HCT116 (cell line): ENCODE results near the gene PATL1. TPM values are rescaled to one million over a fixed set of nuclear protein-coding genes. Genes with fewer than 3 reads are reported as not detected.

Experiments used
- ATAC-seq: fragments of 200-7000 bp; cut with Tn5 transposase; 2 replicates; pipeline ENCODE4 v1.9.1; 2020; ENCODE audit warnings: mild to moderate bottlenecking, moderate library complexity
- BruUV-seq: library from RNA; stranded (reverse); fragments of 400-500 nt; replicated peaks from 2 replicates; lab custom pipeline; 2021; lab: Mats Ljungman, UMichigan
- CTCF ChIA-PET: fragments of 300-600 bp; sonication (Branson Sonifier 250); formaldehyde crosslinking; loops from one replicate; lab custom pipeline; 2021; ENCODE audit warnings: antibody characterized with exemption; lab: Charles Lee
- POLR2A ChIA-PET: fragments of 300-600, 350-600 bp; sonication (Branson Sonifier 250); formaldehyde crosslinking; loops from one replicate; lab custom pipeline; 2021; ENCODE audit warnings: antibody characterized with exemption; lab: Charles Lee
- RAD21 ChIA-PET, 2 experiments: fragments of 300-600 bp; sonication (Branson Sonifier 250); formaldehyde crosslinking; loops; one replicate each; lab custom pipeline; 2023; ENCODE audit warnings: low total read pairs in 2 of 2; ENCODE audit not compliant: uncharacterized antibody in 2 of 2, unreplicated experiment in 2 of 2, low non-redundant PET in 1 of 2; lab: Charles Lee
- DNase-seq: peaks from one replicate; pipeline ENCODE4 v3.0.0-alpha.2; 2010; ENCODE audit warnings: low read depth, low spot score
- H2AFZ ChIP-seq: fragments of 200-600 bp; shearing (Covaris generic), sonication (generic); 2 replicates; pipeline ENCODE4 v1.6.1; 2017; ENCODE audit warnings: low read depth, mixed run types, mixed read lengths, antibody characterized with exemption, low read length; ENCODE audit not compliant: poor library complexity, severe bottlenecking
- H3K27ac ChIP-seq: 2 replicates; pipeline ENCODE4 v1.5.1; 2012; ENCODE audit warnings: low read depth, low read length
- H3K27me3 ChIP-seq: fragments of 200-600 bp; sonication (generic); 2 replicates; pipeline ENCODE4 v1.6.1; 2016; ENCODE audit warnings: mixed run types, low read length, mixed read lengths; ENCODE audit not compliant: insufficient read depth
- H3K36me3 ChIP-seq, 2 experiments: fragments of 200-500 bp in 1 of 2; fragments of 200-600 bp in 1 of 2; sonication (Bioruptor generic) in 1 of 2; sonication (generic) in 1 of 2; 2 replicates each; pipeline versions ENCODE4 v1.5.1 to v1.6.1; 2014 to 2016; ENCODE audit warnings: low read length in 2 of 2, inconsistent platforms in 1 of 2, mixed read lengths in 1 of 2, mixed run types in 1 of 2; ENCODE audit not compliant: insufficient read depth in 2 of 2, control insufficient read depth in 1 of 2
- H3K4me1 ChIP-seq, 2 experiments: fragments of 200-600 bp in 1 of 2; sonication (generic) in 1 of 2; 2 replicates each; pipeline versions ENCODE4 v1.5.1 to v1.6.1; 2012 to 2017; ENCODE audit warnings: low read length in 2 of 2, inconsistent platforms in 1 of 2, mild to moderate bottlenecking in 1 of 2, mixed read lengths in 1 of 2, mixed run types in 1 of 2, moderate library complexity in 1 of 2; ENCODE audit not compliant: insufficient read depth in 2 of 2, control insufficient read depth in 1 of 2
- H3K4me2 ChIP-seq: fragments of 200-600 bp; sonication (generic); 2 replicates; pipeline ENCODE4 v1.6.1; 2017; ENCODE audit warnings: mixed run types, low read length, mixed read lengths
- H3K4me3 ChIP-seq, 2 experiments: fragments of 200-600 bp in 1 of 2; sonication (generic) in 1 of 2; replicated peaks in 1 of 2; 2 replicates each; pipeline ENCODE4 v1.5.1; 2011 to 2016; ENCODE audit warnings: low read length in 2 of 2, control low read depth in 1 of 2, low read depth in 1 of 2, mild to moderate bottlenecking in 1 of 2, mixed read lengths in 1 of 2, mixed run types in 1 of 2
- H3K79me2 ChIP-seq: fragments of 200-600 bp; sonication (generic); 2 replicates; pipeline ENCODE4 v1.6.1; 2017; ENCODE audit warnings: mild to moderate bottlenecking, mixed run types, low read length, moderate library complexity, mixed read lengths; ENCODE audit not compliant: insufficient read depth
- H3K9ac ChIP-seq: fragments of 200-600 bp; sonication (generic); 2 replicates; pipeline ENCODE4 v1.6.1; 2016; ENCODE audit warnings: low read length, mixed read lengths
- H3K9me2 ChIP-seq: fragments of 200-600 bp; sonication (generic), shearing (Covaris generic); 2 replicates; pipeline ENCODE4 v1.6.1; 2017; ENCODE audit warnings: mixed run types, mild to moderate bottlenecking, moderate library complexity; ENCODE audit not compliant: insufficient read depth
- H3K9me3 ChIP-seq, 2 experiments: fragments of 200-500 bp in 1 of 2; fragments of 200-600 bp in 1 of 2; sonication (Bioruptor generic) in 1 of 2; sonication (generic) in 1 of 2; 2 replicates each; pipeline ENCODE4 v1.6.1; 2014 to 2017; ENCODE audit warnings: low read length in 2 of 2, mixed read lengths in 2 of 2, inconsistent platforms in 1 of 2, low read depth in 1 of 2, mild to moderate bottlenecking in 1 of 2, mixed run types in 1 of 2, moderate library complexity in 1 of 2; ENCODE audit not compliant: control insufficient read depth in 1 of 2, insufficient read depth in 1 of 2
- H4K20me1 ChIP-seq: fragments of 200-600 bp; sonication (generic), shearing (Covaris generic); 2 replicates; pipeline ENCODE4 v1.6.1; 2017; ENCODE audit warnings: mixed run types, mild to moderate bottlenecking, moderate library complexity; ENCODE audit not compliant: insufficient read depth
- CEBPB ChIP-seq: IDR thresholded peaks from 2 replicates; pipeline ENCODE4 v1.6.1; 2012; ENCODE audit warnings: low read depth
- EZH2phosphoT487 ChIP-seq: fragments of 200-600 bp; IDR thresholded peaks from 2 replicates; pipeline ENCODE4 v1.6.1; 2018; ENCODE audit warnings: antibody characterized with exemption, borderline replicate concordance
- JUND ChIP-seq: IDR thresholded peaks from 2 replicates; pipeline ENCODE4 v1.6.1; 2012
- POLR2AphosphoS5 ChIP-seq: IDR thresholded peaks from 2 replicates; pipeline ENCODE4 v1.6.1; 2011; ENCODE audit warnings: mild to moderate bottlenecking, low read depth, low read length, moderate library complexity
- RAD21 ChIP-seq: IDR thresholded peaks from 2 replicates; pipeline ENCODE4 v1.6.1; 2012; ENCODE audit warnings: low read depth, mild to moderate bottlenecking
- SIN3A ChIP-seq: IDR thresholded peaks from 2 replicates; pipeline ENCODE4 v1.6.1; 2012; ENCODE audit warnings: low read depth
- TCF7L2 ChIP-seq: IDR thresholded peaks from 2 replicates; pipeline ENCODE4 v1.7.0; 2011; ENCODE audit warnings: borderline replicate concordance, inconsistent platforms; ENCODE audit not compliant: insufficient read depth, insufficient read length; ENCODE audit errors: extremely low read depth
- YY1 ChIP-seq: IDR thresholded peaks from 2 replicates; pipeline ENCODE4 v1.6.1; 2011; ENCODE audit warnings: low read length, low read depth, moderate library complexity, mild to moderate bottlenecking; ENCODE audit not compliant: insufficient replicate concordance; ENCODE audit errors: extremely low read depth
- ZNF274 ChIP-seq: fragments of 200-500 bp; sonication (Bioruptor generic); IDR thresholded peaks from 2 replicates; pipeline ENCODE4 v1.6.1; 2014; ENCODE audit warnings: mild to moderate bottlenecking, low read depth, low read length, inconsistent platforms
- intact Hi-C: fragments of 100-400 bp; cut with micrococcal nuclease; formaldehyde crosslinking; loops from 2 replicates; pipeline ENCODE4 v1.10.0; 2022
- total RNA-seq: library from RNA; stranded (reverse); gene quantifications from one replicate; pipeline ENCODE4 v1.2.1, GENCODE V29; 2021; ENCODE audit not compliant: unreplicated experiment
- TF ChIP-seq, protein P1 (sequence below): IDR thresholded peaks from 2 replicates; pipeline ENCODE4 v1.6.1; 2012; ENCODE audit warnings: low read depth
- TF ChIP-seq, protein P2 (sequence below): IDR thresholded peaks from 2 replicates; pipeline ENCODE4 v1.6.1; 2011; ENCODE audit warnings: mild to moderate bottlenecking, low read length, moderate library complexity; ENCODE audit not compliant: insufficient replicate concordance; ENCODE audit errors: extremely low read depth

The PATL1 gene
- total RNA-seq, 1 experiment from 2014 or later, result 37.6 TPM

DNA sequence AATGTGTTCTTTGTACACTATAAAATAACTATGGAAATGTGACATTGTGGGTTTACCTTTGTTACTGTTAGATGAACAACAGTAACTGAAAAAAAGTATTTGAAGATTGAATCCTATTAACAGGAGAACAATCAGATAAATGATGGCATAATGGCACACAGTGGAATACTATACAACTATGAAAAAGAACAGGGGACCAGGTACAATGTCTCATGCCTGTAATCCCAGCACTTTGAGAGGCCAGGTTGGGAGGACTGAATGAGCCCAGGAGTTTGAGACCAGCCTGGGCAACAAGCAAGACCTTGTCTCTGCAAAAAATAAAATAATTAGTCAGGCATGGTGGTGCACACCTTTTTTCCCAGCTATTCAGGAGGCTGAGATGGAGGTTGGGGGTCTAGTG lies 38.8 kb downstream of the PATL1 start:
- Histone ChIP-seq H3K27ac (no peak overlapping the region), H3K4me1 (no peaks in the 10 kb centered on the region), H3K4me2 (no peak overlapping the region), H3K36me3 (no peaks in the 10 kb centered on the region), H3K27me3 (no peaks in the 10 kb centered on the region), H3K9me2 (no peaks in the 10 kb centered on the region), H2AFZ (no peak overlapping the region), H4K20me1 (no peaks in the 10 kb centered on the region), H3K4me3 (no peak overlapping the region), H3K9me3 (no peaks in the 10 kb centered on the region), H3K9ac (no peak overlapping the region), H3K79me2 (no peaks in the 10 kb centered on the region)
- no peak for TF ChIP-seq SIN3A
- no peak for TF ChIP-seq CEBPB
- TF ChIP-seq POLR2AphosphoS5, result no peak
- TF ChIP-seq RAD21, result no peak
- TF ChIP-seq EZH2phosphoT487, result no peak
- TF ChIP-seq JUND, result no peak
- TF ChIP-seq, protein P1, sequence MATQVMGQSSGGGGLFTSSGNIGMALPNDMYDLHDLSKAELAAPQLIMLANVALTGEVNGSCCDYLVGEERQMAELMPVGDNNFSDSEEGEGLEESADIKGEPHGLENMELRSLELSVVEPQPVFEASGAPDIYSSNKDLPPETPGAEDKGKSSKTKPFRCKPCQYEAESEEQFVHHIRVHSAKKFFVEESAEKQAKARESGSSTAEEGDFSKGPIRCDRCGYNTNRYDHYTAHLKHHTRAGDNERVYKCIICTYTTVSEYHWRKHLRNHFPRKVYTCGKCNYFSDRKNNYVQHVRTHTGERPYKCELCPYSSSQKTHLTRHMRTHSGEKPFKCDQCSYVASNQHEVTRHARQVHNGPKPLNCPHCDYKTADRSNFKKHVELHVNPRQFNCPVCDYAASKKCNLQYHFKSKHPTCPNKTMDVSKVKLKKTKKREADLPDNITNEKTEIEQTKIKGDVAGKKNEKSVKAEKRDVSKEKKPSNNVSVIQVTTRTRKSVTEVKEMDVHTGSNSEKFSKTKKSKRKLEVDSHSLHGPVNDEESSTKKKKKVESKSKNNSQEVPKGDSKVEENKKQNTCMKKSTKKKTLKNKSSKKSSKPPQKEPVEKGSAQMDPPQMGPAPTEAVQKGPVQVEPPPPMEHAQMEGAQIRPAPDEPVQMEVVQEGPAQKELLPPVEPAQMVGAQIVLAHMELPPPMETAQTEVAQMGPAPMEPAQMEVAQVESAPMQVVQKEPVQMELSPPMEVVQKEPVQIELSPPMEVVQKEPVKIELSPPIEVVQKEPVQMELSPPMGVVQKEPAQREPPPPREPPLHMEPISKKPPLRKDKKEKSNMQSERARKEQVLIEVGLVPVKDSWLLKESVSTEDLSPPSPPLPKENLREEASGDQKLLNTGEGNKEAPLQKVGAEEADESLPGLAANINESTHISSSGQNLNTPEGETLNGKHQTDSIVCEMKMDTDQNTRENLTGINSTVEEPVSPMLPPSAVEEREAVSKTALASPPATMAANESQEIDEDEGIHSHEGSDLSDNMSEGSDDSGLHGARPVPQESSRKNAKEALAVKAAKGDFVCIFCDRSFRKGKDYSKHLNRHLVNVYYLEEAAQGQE, result no peak
- no peak for TF ChIP-seq ZNF274
- TF ChIP-seq TCF7L2, result no peak
- TF ChIP-seq, protein P2, sequence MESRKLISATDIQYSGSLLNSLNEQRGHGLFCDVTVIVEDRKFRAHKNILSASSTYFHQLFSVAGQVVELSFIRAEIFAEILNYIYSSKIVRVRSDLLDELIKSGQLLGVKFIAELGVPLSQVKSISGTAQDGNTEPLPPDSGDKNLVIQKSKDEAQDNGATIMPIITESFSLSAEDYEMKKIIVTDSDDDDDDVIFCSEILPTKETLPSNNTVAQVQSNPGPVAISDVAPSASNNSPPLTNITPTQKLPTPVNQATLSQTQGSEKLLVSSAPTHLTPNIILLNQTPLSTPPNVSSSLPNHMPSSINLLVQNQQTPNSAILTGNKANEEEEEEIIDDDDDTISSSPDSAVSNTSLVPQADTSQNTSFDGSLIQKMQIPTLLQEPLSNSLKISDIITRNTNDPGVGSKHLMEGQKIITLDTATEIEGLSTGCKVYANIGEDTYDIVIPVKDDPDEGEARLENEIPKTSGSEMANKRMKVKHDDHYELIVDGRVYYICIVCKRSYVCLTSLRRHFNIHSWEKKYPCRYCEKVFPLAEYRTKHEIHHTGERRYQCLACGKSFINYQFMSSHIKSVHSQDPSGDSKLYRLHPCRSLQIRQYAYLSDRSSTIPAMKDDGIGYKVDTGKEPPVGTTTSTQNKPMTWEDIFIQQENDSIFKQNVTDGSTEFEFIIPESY, result no peak
- TF ChIP-seq YY1, result no peak
- ChIA-PET POLR2A (no interaction called here), CTCF (no interaction called here), RAD21 (no interaction called here)
- ATAC-seq (no peak), DNase-seq (no peak)
- intact Hi-C loops, result no loop called here
- no TSS peak for BruUV-seq
